HepG2 (cell line): ENCODE measurements around the gene LUZP1. TPM values are rescaled to one million over a fixed set of nuclear protein-coding genes. Genes with fewer than 3 reads are reported as not detected.

ENCODE experiments used
- ATAC-seq: fragments of 200-7000 bp; cut with Tn5 transposase; 3 replicates; pipeline ENCODE4 v1.9.1; 2020; ENCODE audit warnings: mild to moderate bottlenecking, moderate library complexity
- BruUV-seq: library from RNA; stranded (reverse); fragments of 400-500 nt; replicated peaks from 2 replicates; lab custom pipeline; 2021; lab: Mats Ljungman, UMichigan
- CTCF ChIA-PET: fragments of 300-600 bp; formaldehyde crosslinking; extraction: SDS; loops from one replicate; lab custom pipeline; 2021; ENCODE audit warnings: low total read pairs, inconsistent platforms, low intra/inter-chr PET ratio; lab: Yijun Ruan, JAX
- POLR2A ChIA-PET: fragments of 350-600 bp; sonication (Branson Sonifier 250); formaldehyde crosslinking; loops from one replicate; lab custom pipeline; 2020; ENCODE audit warnings: antibody characterized with exemption, inconsistent platforms; lab: Yijun Ruan, JAX
- DNase-seq: peaks from one replicate; pipeline ENCODE4 v3.0.0-alpha.2; 2015; ENCODE audit warnings: low spot score
- FAIRE-seq: peaks from 3 replicates; lab custom pipeline; 2011; peaks lifted over from hg19 to GRCh38; lab: Jason Lieb, UNC
- H2AFZ ChIP-seq: one replicate; pipeline ENCODE4 v1.6.1; 2011; ENCODE audit warnings: low read length, inconsistent platforms
- H3K27ac ChIP-seq: fragments of 300-600 bp; 3 replicates; pipeline ENCODE4 v1.8.0; 2011; ENCODE audit warnings: mixed run types, mild to moderate bottlenecking, mixed read lengths, low read length, inconsistent platforms; ENCODE audit not compliant: insufficient read depth; ENCODE audit errors: extremely low read length
- H3K27me3 ChIP-seq, 2 experiments: fragments of 200-600 bp in 1 of 2; 2 replicates in 1 of 2; 3 replicates in 1 of 2; pipeline versions ENCODE4 v1.6.0 to v1.8.0; 2011; ENCODE audit warnings: low read length in 2 of 2, mild to moderate bottlenecking in 2 of 2, moderate library complexity in 2 of 2, inconsistent platforms in 1 of 2; ENCODE audit not compliant: insufficient read depth in 2 of 2, control insufficient read depth in 1 of 2
- H3K36me3 ChIP-seq, 2 experiments: fragments of 200-600 bp in 1 of 2; replicated peaks in 1 of 2; 2 replicates in 1 of 2; 3 replicates in 1 of 2; pipeline versions ENCODE4 v1.5.1 to v1.8.0; 2011; ENCODE audit warnings: low read length in 2 of 2, inconsistent platforms in 1 of 2; ENCODE audit not compliant: insufficient read depth in 2 of 2, control insufficient read depth in 1 of 2
- H3K4me1 ChIP-seq: 2 replicates; pipeline ENCODE4 v1.5.1; 2012; ENCODE audit warnings: low read length, inconsistent platforms; ENCODE audit not compliant: insufficient read depth
- H3K4me2 ChIP-seq: 2 replicates; pipeline ENCODE4 v1.6.0; 2011; ENCODE audit warnings: low read depth, low read length, inconsistent platforms
- H3K4me3 ChIP-seq, 3 experiments: fragments of 200-600 bp in 1 of 3; sonication (generic), shearing (Covaris generic) in 1 of 3; replicated peaks in 1 of 3; 2 replicates each; pipeline ENCODE4 v1.5.1; 2011 to 2016; ENCODE audit warnings: low read length in 3 of 3, inconsistent platforms in 2 of 3, low read depth in 2 of 3, mild to moderate bottlenecking in 2 of 3, control low read depth in 1 of 3, mixed read lengths in 1 of 3; ENCODE audit not compliant: insufficient read depth in 1 of 3
- H3K79me2 ChIP-seq: one replicate; pipeline ENCODE4 v1.6.1; 2011; ENCODE audit warnings: low read length, inconsistent platforms; ENCODE audit not compliant: insufficient read depth
- H3K9ac ChIP-seq: 2 replicates; pipeline ENCODE4 v1.6.0; 2011; ENCODE audit warnings: mild to moderate bottlenecking, low read depth, low read length, inconsistent platforms; ENCODE audit not compliant: insufficient read depth
- H3K9me3 ChIP-seq: 2 replicates; pipeline ENCODE4 v1.5.1; 2012; ENCODE audit warnings: mild to moderate bottlenecking, low read length
- H4K20me1 ChIP-seq: 2 replicates; pipeline ENCODE4 v1.6.0; 2011; ENCODE audit warnings: inconsistent platforms, mild to moderate bottlenecking, low read length, moderate library complexity; ENCODE audit not compliant: insufficient read depth
- ADNP ChIP-seq: sonication (generic); formaldehyde crosslinking; IDR thresholded peaks from 2 replicates; pipeline ENCODE4 v1.4.0; 2020; ENCODE audit warnings: missing genetic modification reagents
- ATF7 ChIP-seq, 2 experiments: fragments of 450-650 bp in 1 of 2; sonication (generic) in 1 of 2; formaldehyde crosslinking in 1 of 2; IDR thresholded peaks; 2 replicates each; pipeline versions ENCODE4 v1.4.0 to v1.6.1; 2016 to 2020; ENCODE audit warnings: antibody characterized with exemption in 1 of 2, mild to moderate bottlenecking in 1 of 2, missing genetic modification reagents in 1 of 2
- ERF ChIP-seq: IDR thresholded peaks from 2 replicates; pipeline ENCODE4 v1.6.1; 2018; ENCODE audit warnings: missing biosample characterization, missing genetic modification reagents
- KLF11 ChIP-seq: IDR thresholded peaks from 2 replicates; pipeline ENCODE4 v1.6.1; 2016; ENCODE audit warnings: missing compliant biosample characterization
- SALL1 ChIP-seq: sonication (generic); formaldehyde crosslinking; IDR thresholded peaks from 2 replicates; pipeline ENCODE4 v1.8.0; 2022; ENCODE audit warnings: mild to moderate bottlenecking, missing genetic modification reagents
- ZNF30 ChIP-seq: sonication (generic); formaldehyde crosslinking; IDR thresholded peaks from 2 replicates; pipeline ENCODE4 v1.5.0; 2020; ENCODE audit warnings: mild to moderate bottlenecking, missing genetic modification reagents
- ZNF577 ChIP-seq: sonication (generic); formaldehyde crosslinking; IDR thresholded peaks from 2 replicates; pipeline ENCODE4 v1.4.0; 2020; ENCODE audit warnings: mild to moderate bottlenecking, low read depth, missing genetic modification reagents, borderline replicate concordance
- ZNF772 ChIP-seq: sonication (generic); formaldehyde crosslinking; IDR thresholded peaks from 2 replicates; pipeline ENCODE4 v1.5.0; 2020; ENCODE audit warnings: mild to moderate bottlenecking, missing genetic modification reagents
- ZNF878 ChIP-seq: sonication (generic); formaldehyde crosslinking; IDR thresholded peaks from 2 replicates; pipeline ENCODE4 v1.8.1; 2023; ENCODE audit warnings: mild to moderate bottlenecking, missing genetic modification reagents, moderate library complexity
- WGBS: methylation state at CpG from one replicate; pipeline ENCODE4 v1.1.6; 2017; ENCODE audit warnings: low lambda C conversion rate; 5-methylcytosine and 5-hydroxymethylcytosine counted together
- in situ Hi-C: cut with HindIII; loops from 2 replicates; pipeline ENCODE4 v1.10.0; 2017; ENCODE audit warnings: low pct_unique_long_range_greater_than_20kb; ENCODE audit not compliant: extremely low pct_ligation_motif_present
- intact Hi-C: fragments of 100-400 bp; cut with micrococcal nuclease; formaldehyde crosslinking; loops from one replicate; pipeline ENCODE4 v1.10.0; 2022; ENCODE audit not compliant: unreplicated experiment
- polyA plus RNA-seq, 8 experiments: library from polyadenylated mRNA; depleted of rRNA in 3 of 8; stranded (reverse) in 7 of 8; unstranded in 1 of 8; fragments of >200 nt; fragmentation: Illumina TruSeq in 4 of 8; extraction: Trizol in 4 of 8; gene quantifications; 2 replicates each; pipeline versions ENCODE4 v1.2.1 to v1.2.3, GENCODE V29; 2011 to 2016; ENCODE audit warnings: low read depth in 4 of 8, missing spikeins in 1 of 8, mixed read lengths in 1 of 8; ENCODE audit not compliant: insufficient read depth in 1 of 8
- total RNA-seq, 5 experiments: library from RNA; depleted of rRNA; stranded (reverse); fragments of >200 nt; fragmentation: Illumina TruSeq; extraction: Trizol; gene quantifications; 2 replicates each; pipeline ENCODE4 v1.2.3, GENCODE V29; 2016; ENCODE audit warnings: low read depth in 1 of 5

Gene LUZP1
- total and polyA plus RNA-seq, 2 of the 13 experiments (the other 11 are each of a cell fraction or from before 2014, with no cell fraction given): 6.9 to 12.7 TPM

- no peak overlapping the region for H2AFZ ChIP-seq
- H3K36me3 ChIP-seq: peaks cover 20 to 91% of the 10 kb centered on the region in 2 experiments
- no peaks in the 10 kb centered on the region for H3K4me1 ChIP-seq
- DNase-seq (no peak), ATAC-seq (no peak), FAIRE-seq (no peak)
- no TSS peak for BruUV-seq
- ChIA-PET POLR2A (no interaction called here), CTCF (no interaction called here)
- no peak overlapping the region for H3K4me2 ChIP-seq
- in situ Hi-C loops: no loop called here
- no peaks in the 10 kb centered on the region for H3K9me3 ChIP-seq
- WGBS: 94% methylated on average over 2 of the region's 2 CpGs
- TF ChIP-seq ZNF577 (CRISPR knock-in tag) (no peak), ZNF878 (CRISPR knock-in tag) (no peak), ERF (no peak), ATF7 (IDR thresholded peaks at IDR 0.05) (peak; percentile 86), ATF7 (CRISPR knock-in tag; IDR thresholded peaks at IDR 0.05) (no peak), ADNP (CRISPR knock-in tag) (no peak), KLF11 (CRISPR knock-in tag) (no peak), SALL1 (CRISPR knock-in tag) (no peak), ZNF772 (no peak)
- H3K79me2 ChIP-seq: no peaks in the 10 kb centered on the region
- H3K27me3 ChIP-seq: no peaks in the 10 kb centered on the region
- no peak overlapping the region for H3K4me3 ChIP-seq
- intact Hi-C loops: no loop called here
- H3K27ac ChIP-seq: no peak overlapping the region
- H3K9ac ChIP-seq: no peak overlapping the region
- no peaks in the 10 kb centered on the region for H4K20me1 ChIP-seq
These were observed 106.4 kb downstream of the LUZP1 start for GRCh38 chr1:23062271-23062670.

- H3K9ac ChIP-seq: no peak overlapping the region
- POLR2A ChIA-PET: no interaction called here
- in situ Hi-C loops: no loop called here
- H2AFZ ChIP-seq: no peak overlapping the region
- no peak for TF ChIP-seq ZNF30 (CRISPR knock-in tag)
- TF ChIP-seq, all 625 proteins: peak for 0
- no peaks in the 10 kb centered on the region for H3K4me1 ChIP-seq
- no peak overlapping the region for H3K27ac ChIP-seq
- ATAC-seq (no peak), DNase-seq (no peak), FAIRE-seq (no peak)
- no peaks in the 10 kb centered on the region for H3K27me3 ChIP-seq
- peaks cover 5% of the 10 kb centered on the region; the same call in 1 of the 2 replicates for H4K20me1 ChIP-seq
- H3K4me2 ChIP-seq: no peak overlapping the region
- WGBS: 98% methylated on average over 5 of the region's 5 CpGs
- CTCF ChIA-PET: no interaction called here
- H3K36me3 ChIP-seq: peaks cover 20 to 79% of the 10 kb centered on the region in 2 experiments
- H3K79me2 ChIP-seq: peaks cover 4% of the 10 kb centered on the region
- H3K4me3 ChIP-seq: no peak overlapping the region
- no TSS peak for BruUV-seq
- intact Hi-C loops: loop anchor here (10.0 kb wide), 1 partner anchor 82 kb away; the partner anchor contains the start of gene LACTBL1
- no peaks in the 10 kb centered on the region for H3K9me3 ChIP-seq
These were observed 111.4 kb downstream of the LUZP1 start for GRCh38 chr1:23057301-23057700.
